GM23248 (cell line): ENCODE data around the gene FAM156A.

ENCODE experiments used
- EZH2 ChIP-seq: fragments of 200-600 bp; sonication (generic); IDR thresholded peaks from 2 replicates; pipeline ENCODE4 v1.6.1; 2018; ENCODE audit warnings: antibody characterized with exemption, mild to moderate bottlenecking; ENCODE audit not compliant: insufficient read depth, poor library complexity, severe bottlenecking
- EZH2phosphoT487 ChIP-seq: fragments of 200-600 bp; sonication (generic); IDR thresholded peaks from 2 replicates; pipeline ENCODE4 v1.6.1; 2018; ENCODE audit warnings: antibody characterized with exemption, moderate library complexity, mild to moderate bottlenecking, low read depth; ENCODE audit not compliant: insufficient read depth

GRCh38 chrX:52933976-52934703, 24.2 kb downstream of the FAM156A start:
- TF ChIP-seq EZH2 (no peak), EZH2phosphoT487 (no peak)
